Kidney epithelial cell (primary cell): ENCODE measurements around the gene KCNIP4. TPM values are rescaled to one million over a fixed set of nuclear protein-coding genes. Genes with fewer than 3 reads are reported as not detected.
A peak's percentile ranks its signal among the peaks of the same experiment; 100 is the strongest.

ENCODE experiments used
- DNase-seq: peaks from one replicate; pipeline ENCODE4 v3.0.0-alpha.2; 2010; ENCODE audit warnings: low read depth
- H3K27me3 ChIP-seq: 2 replicates; pipeline ENCODE4 v1.6.0; 2011; ENCODE audit warnings: low read length; ENCODE audit not compliant: control insufficient read depth, insufficient read depth
- H3K36me3 ChIP-seq: 2 replicates; pipeline ENCODE4 v1.5.1; 2011; ENCODE audit warnings: low read length; ENCODE audit not compliant: control insufficient read depth, insufficient read depth
- H3K4me3 ChIP-seq: 2 replicates; pipeline ENCODE4 v1.5.1; 2011; ENCODE audit warnings: low read depth, mild to moderate bottlenecking, control low read depth, low read length
- CTCF ChIP-seq: IDR thresholded peaks from 2 replicates; pipeline ENCODE4 v1.5.1; 2011; ENCODE audit warnings: mild to moderate bottlenecking, moderate library complexity, low read length, control low read depth, inconsistent platforms; ENCODE audit not compliant: insufficient read depth, poor library complexity, severe bottlenecking
- total RNA-seq: library from RNA; depleted of rRNA; stranded (reverse); fragments of >200 nt; gene quantifications from 2 replicates; pipeline ENCODE4 v1.2.3, GENCODE V29; 2015

Gene KCNIP4
- total RNA-seq, 1 donor from 2014 or later, result 5.5 TPM

DNA sequence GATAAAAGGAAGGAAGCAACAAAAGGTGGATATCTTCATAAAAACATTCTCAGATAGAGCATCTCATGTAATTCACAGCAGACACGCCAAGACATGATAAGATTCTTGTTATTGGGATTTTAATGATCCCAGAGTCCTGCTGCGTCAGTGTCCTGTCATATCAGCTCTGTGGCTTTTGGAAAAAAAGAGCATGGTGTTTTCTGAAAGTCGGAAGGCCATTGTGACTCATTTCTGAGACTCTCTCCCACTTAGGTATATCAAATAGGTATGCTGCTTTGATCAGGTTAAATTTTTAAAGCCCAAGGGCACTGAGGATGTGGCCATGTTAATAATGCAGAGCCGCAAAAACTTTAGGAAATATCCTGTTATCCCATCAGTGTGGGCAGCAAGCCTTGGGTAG is 481.0 kb downstream of the KCNIP4 start:
- no peaks in the 10 kb centered on the region for H3K27me3 ChIP-seq
- DNase-seq, result no peak
- H3K36me3 ChIP-seq, result no peaks in the 10 kb centered on the region
- no peak for TF ChIP-seq CTCF
- H3K4me3 ChIP-seq, result no peak overlapping the region

DNA sequence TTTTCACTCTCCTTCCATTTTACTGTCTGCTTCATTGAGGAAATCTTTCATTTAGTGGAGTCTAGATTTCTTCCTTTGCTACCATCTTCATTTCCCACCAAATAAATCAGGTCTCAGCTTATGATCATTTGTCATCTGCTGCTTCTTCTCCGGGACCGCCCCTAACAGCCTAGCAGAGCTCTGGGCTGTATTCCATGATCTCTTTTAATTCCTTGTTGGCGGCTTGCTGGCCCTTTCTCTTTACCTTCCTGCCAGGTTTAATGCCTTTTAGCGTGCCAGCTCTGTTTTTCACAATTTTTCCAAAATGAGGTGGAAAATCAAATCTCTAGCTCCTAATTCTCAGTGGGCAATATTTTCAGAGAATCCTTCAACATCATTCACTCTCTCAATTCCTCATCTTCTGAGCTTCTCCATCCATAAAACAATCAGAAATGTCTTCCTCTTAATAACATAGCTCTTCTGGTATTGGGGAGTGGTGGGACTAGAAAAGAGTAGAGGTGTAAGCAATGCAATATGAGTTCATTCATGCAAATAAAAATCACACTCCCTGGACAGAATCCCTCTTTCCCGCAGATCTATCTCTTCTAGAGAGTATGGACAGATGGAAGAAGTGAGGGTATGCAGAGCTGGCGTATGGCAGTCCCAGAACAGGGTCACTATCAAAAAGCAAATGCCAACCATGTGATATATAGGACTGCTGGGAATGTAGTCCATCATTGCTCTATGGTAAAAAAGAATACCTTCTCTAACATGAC is 491.3 kb downstream of the KCNIP4 start:
- DNase-seq, result no peak
- no peaks in the 10 kb centered on the region for H3K27me3 ChIP-seq
- no peak overlapping the region for H3K4me3 ChIP-seq
- no peaks in the 10 kb centered on the region for H3K36me3 ChIP-seq
- no peak for TF ChIP-seq CTCF

DNA sequence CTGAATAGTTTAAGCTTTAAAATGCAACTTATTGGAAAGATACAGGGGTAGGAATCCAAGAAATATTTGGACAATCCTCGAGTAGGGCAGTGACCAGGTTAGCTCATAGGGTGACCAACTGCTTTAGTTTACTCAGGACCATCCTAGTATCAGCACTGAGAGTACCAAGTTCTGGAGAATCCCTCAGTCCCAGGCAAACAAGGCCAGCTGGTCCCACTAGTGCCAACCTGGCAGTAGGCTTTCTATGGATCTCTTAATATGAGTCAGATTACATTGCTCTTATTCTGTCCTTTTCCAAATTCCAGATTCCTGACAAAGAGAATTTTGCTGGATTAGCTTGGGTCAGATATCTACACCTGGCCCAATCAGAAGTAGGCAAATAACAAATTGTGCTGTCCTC is 493.7 kb downstream of the KCNIP4 start:
- H3K36me3 ChIP-seq, result no peaks in the 10 kb centered on the region
- no peaks in the 10 kb centered on the region for H3K27me3 ChIP-seq
- H3K4me3 ChIP-seq, result no peak overlapping the region
- no peak for DNase-seq
- no peak for TF ChIP-seq CTCF

DNA sequence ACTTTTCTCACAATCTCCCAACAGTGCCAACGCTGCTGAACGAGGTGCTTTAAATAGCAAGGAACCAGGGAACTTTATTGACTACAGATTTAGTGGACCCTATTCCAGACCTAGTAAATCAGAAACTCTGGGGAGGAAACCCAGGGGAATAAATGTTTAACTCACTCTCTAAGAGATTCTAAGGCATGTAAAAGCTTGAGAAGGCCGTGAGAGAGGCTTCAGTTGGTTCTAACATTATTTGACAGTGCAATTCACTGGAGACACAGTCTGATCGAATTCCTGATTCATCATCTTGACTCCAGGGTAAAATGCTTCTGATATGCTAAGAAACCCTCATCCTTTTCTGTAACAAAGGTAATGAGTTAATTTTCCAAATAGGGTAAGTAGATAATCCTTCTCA is 494.4 kb downstream of the KCNIP4 start:
- Histone ChIP-seq H3K4me3 (no peak overlapping the region), H3K27me3 (no peaks in the 10 kb centered on the region), H3K36me3 (no peaks in the 10 kb centered on the region)
- no peak for DNase-seq
- TF ChIP-seq CTCF, result no peak

DNA sequence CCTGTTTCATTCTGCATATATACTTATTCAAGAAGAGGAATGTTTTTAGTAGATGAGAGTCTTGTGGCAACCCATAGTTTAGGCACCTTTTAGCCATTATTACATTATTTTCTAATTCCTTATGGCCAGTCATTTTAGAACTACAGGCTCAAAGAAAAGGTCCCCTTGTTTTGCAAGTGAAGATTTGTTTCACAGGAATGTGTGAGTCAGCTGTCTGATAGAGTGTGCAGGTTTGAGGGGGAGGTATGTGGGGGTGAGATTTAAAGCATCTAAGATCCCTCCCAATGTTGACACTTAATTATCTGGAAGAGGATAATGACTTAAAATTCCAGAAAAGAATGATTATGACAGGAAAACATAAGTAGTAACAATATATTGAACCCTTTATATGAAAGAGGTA is 495.6 kb downstream of the KCNIP4 start:
- DNase-seq, result peak; percentile 32
- Histone ChIP-seq H3K27me3 (no peaks in the 10 kb centered on the region), H3K36me3 (no peaks in the 10 kb centered on the region)

More for the DNA sequence above, 495.6 kb downstream of the KCNIP4 start:
- H3K4me3 ChIP-seq, result no peak overlapping the region
- TF ChIP-seq CTCF, result no peak
